CMK (cell line): ENCODE results near the gene BHLHE40.

Experiments
- DNase-seq: peaks from one replicate; pipeline ENCODE4 v3.0.0-alpha.2; 2010; ENCODE audit warnings: low read depth

Gene BHLHE40

GRCh38 chr3:4983739-4984510 lies 4.7 kb downstream of the BHLHE40 start:
- DNase-seq: no peak

- DNase-seq: no peak
Measured at GRCh38 chr3:4984511-4984864, 5.3 kb downstream of the BHLHE40 start.

DNA sequence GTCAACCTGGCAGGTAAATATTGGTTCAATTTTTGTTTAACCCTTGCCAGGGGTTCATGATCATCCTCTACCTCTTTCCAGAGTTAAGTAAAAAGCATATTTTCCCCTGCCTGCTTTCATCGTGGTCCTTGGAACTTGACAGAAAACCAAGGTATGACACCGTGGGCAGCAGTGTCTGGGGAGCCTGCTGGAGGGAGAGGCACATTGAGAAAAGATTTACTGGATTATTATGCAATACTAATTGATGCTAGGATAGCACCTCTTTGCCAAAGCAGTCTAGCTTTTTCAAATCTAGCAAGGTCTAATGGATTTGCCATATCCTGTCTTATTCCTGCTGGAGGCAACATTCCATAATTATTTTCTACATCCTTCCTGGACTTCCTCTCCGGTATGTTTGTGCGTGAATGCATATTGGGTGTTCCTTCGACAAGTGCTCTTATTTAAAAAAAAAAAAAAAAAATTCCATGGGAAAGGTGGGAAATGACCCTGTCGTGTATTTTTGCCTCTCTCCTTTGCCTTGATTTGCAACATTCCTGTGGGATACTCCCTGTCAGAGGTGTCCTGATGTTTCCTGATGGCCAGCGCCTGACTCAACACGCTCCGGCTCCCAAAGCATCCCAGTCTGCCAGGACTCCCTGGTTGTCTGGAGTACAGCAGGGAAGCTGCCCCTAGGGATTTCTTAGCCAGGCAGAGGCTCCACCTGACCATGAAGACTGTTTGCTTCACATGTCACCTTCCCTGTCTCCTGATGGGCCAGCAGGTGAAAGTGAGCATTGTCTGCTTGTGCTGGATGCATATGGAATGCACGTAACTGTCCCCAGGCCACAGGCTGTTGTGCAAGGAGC lies 6.3 kb downstream of the BHLHE40 start:
- DNase-seq: no peak

DNA sequence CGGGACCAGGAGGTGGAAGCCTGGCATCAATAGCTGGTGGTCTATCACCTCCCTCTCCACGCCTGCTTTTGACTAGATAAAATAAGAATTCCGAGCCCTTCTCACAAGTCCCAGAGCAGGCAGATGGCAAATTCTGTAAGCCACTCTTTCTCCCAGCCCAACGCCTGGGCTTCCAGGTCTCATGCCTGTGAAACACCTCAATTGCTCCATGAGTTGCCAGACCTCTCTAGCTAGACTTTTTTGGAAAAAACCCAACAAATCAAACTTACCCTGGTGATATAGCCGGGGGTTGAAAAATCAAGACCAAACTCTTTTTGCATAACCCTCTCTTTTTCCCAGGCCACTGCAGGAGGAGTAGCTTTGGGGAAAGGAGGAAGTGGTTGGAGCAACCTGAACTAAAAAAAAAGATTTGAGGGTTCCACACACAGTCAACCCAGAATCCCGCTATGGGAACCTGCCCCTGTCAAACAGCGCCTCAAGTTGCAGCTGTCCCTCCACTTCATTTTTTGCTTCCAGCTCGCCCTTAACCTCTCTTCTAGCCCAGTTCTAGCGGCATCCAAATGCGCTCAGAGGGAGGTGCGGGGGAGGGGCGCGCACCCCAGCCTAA lies 7.0 kb downstream of the BHLHE40 start:
- DNase-seq: no peak

GRCh38 chr3:4986782-4987537 lies 7.7 kb downstream of the BHLHE40 start:
- DNase-seq: no peak

- DNase-seq: no peak
Measured at GRCh38 chr3:4987538-4988296, 8.5 kb downstream of the BHLHE40 start.

DNA sequence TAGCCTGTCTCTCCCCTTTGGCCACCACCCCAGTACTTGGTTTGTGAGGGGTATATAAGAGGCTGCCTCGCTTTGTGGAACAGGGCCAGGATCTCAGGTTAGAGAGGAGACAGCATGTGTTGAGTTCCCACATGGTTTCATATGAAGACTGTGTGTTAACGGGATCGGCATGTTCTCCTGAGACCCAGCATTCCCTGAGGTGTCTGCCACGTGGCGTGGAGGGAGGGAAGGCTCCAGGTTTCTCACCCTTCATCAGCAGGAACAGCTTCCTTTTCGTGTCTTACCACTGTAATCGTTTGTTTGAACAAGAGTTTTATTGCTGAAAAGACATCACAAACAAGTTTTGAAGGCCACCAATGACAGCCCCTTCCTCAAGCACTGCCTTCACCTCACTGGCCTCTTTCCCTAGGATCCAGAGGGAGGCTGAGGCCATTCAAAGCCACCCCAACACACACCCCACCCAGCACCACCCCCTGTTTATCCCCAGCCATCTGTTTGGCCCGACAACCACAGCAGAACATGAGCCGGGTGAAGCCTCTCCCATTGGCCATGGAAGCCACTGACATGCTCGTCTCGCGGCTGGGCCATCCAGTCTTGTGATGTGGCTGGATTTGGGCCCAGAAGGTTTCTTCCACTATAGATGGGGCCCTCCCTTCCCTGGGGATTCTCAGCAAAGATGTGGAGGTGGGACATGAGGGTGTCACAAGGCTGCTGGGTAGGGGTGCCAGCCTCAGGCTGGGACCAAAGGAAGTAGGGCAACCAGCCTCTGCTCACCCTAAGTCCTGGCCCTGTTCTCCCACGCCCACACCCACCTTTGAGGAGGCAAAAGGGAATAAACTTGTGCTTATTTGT lies 10.0 kb downstream of the BHLHE40 start:
- no peak for DNase-seq

- no peak for DNase-seq
Measured at GRCh38 chr3:4990069-4990468, 10.8 kb downstream of the BHLHE40 start.

- DNase-seq: no peak
Measured at GRCh38 chr3:4992118-4992517, 12.9 kb downstream of the BHLHE40 start.

DNA sequence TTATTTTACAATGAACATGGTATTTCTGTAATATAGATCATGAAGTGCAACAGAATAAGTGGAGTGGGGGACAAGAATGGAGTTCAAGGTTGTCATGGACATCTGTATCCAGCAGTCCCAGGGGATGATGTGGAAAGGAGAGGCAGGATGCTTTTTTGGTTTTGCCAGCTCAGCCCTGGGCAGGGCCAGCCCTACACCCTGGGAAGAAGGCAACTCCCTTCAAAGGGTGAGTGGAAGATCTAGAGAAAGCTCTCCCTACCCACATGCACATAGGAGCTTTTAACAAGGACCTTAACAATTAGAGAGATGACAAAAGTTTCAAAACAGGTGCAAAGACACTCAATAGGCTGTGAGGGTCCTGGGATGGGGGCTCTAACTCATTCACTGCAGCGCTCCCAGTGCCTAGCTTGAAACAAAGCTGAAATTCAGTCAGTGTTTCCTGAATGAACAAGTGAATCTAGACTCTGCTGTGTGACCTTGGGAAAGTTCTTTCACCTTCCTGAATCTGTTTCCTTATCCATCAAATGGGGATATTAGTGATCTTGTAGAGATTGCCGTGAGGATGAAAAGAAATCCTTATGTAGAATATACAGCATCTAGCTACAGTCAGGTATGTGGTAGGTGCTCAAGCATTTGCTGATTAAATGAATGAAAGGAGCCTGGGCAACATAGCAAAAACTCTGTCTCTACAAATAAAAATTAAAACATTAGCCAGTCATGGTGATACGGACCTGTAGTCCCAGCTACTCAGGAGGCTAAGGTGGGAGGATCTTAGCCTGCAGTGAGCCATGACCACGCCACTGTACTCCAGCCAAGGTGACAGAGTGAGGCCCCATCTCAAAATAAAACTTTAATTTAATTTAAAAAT lies 14.3 kb downstream of the BHLHE40 start:
- DNase-seq: no peak

DNA sequence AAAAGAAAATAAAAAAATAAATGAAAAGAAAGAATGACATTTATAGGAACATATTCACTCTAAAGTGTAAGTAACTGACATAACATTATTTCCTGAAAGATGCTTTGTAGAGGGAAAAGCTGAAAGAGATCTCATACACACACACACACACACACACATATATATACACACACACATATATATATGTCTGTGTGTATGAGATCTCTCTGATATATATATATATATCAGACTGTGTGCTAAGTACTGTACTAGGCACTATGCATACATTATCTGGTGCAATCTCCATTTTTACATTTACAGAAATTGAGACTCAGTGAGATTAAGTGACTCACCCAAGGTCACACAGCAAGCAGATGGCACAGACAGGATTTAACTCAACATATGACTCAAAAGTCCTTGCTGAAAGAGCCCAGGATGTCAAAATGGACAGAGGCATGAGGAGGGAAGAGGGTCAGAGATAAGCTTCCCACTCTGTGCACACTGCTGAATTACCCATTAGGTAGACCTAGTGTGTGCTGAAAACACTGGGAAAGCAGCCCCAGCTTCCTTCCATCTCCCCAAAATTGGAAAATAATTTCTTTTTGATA lies 15.0 kb downstream of the BHLHE40 start:
- no peak for DNase-seq

DNA sequence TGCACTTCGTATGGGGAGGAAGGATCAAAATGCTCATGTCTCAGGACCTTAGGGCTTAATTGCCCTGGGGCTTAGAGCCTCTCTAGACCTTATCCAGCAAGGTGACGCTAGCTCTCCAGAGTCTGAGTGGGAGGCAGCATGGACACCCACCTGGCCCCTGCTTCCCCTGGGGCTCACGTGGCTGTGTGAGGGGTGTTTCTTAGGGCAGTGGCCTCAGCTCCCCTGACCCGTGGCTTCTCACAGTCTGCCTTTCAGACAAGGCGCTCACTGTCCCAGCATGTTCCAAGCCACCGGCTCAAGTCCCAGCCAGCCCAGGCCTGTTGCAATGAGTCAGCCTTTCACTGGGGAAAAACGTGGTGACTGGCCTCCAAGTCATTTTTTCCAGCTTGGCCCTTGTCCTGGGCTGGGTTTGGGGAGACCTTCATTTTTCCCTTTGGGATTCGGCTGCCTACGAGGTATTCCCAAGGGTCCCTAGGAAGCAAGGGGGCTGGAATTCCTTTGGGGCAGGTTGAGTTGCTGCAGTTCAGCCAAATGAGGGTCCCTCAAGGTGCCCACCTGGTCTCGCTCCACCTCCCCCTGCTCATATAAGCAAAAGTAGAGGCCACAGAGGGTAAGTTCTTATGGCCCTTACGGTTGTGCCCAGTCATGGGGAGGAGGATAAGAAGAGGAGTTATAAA lies 15.7 kb downstream of the BHLHE40 start:
- DNase-seq: no peak

DNA sequence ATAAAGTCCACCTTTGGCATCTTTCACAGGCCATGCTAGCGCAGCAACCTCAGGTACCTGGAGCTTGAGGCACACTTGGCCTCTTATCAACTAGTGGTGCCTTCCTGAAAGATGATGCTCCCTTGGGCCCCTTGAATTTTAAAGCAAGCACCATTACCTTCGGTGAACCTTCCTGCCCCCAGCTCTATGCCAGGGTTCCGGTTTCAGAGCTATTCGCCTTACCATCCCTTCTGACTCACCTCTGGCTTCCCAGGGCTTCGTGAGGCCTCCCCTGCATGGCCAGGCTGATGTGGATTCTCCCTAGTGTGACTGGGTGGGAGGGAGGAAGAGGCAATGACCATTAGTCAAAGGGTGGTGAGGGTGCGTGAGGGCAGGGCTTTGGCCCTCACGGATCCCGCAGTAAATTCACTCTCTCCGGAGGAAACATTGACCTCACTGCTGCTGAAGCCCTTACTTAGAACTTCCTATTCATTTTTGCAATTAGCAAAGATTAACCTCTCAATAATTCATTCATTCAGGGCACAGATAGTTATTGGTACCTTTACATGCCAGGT lies 16.3 kb downstream of the BHLHE40 start:
- DNase-seq: no peak

GRCh38 chr3:4996223-4996765 lies 17.1 kb downstream of the BHLHE40 start:
- DNase-seq: no peak

DNA sequence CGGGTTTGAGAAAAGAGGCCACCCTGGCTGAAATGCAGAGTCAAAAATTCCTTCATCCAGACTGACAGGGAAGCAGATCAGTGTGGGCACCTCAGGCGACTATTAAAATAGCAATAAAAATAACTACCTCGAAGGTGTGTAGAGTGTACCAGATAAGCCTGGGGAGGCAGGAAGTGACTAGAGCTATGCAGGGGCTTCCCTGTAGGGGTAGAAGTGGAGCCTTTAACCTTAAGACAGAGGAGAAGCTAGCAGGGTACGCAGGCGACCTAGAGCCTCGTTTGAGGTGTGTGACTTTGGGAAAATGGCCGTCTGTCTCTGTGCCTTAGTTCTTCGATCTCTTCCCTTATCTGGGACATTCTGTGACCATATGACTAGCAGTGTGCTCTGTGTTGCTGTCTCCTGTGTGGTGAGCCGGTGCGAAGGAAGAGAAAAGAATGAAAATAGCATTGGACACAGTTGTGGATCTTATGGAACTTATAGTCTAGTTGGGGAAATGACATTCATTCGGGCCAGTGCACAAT lies 17.6 kb downstream of the BHLHE40 start:
- no peak for DNase-seq

- no peak for DNase-seq
Measured at GRCh38 chr3:4997946-4998345, 18.7 kb downstream of the BHLHE40 start.

DNA sequence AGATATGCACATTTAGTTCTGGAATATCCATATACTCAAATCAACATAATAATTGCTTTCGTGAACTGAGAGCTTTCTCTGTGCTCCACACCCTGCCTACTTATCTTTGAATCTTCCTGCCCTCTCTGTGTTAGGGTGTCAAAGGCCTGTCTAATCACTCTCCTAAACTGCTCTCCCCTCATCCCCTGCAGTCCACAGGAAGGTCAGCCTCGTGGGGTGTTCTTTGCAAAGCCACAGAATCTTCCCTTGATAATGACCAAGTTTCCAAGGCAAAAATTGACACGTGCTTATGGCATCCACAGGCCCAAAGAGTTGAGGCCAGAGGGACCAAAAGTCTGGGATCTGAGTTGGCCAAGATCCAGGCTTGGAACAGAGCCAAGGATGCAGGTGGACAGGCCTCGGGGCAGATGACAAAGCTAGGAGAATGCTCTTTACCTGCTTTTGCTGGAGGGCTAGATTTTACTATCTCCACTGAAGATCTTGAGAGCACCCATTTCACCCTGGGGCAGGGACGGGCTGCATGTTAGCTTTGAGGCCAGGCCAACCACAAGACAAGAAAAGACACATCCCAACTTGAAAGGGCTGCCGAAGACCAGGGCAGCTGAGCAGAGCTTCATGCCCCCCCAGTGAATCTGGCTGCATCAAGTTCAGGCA lies 20.4 kb downstream of the BHLHE40 start:
- no peak for DNase-seq
